ENCODE measurements around the gene NKD1. TPM values are rescaled to one million over a fixed set of nuclear protein-coding genes. Genes with fewer than 3 reads are reported as not detected.

The NKD1 gene
- total RNA-seq, 1 donor from 2014 or later = 32.0 TPM

DNA sequence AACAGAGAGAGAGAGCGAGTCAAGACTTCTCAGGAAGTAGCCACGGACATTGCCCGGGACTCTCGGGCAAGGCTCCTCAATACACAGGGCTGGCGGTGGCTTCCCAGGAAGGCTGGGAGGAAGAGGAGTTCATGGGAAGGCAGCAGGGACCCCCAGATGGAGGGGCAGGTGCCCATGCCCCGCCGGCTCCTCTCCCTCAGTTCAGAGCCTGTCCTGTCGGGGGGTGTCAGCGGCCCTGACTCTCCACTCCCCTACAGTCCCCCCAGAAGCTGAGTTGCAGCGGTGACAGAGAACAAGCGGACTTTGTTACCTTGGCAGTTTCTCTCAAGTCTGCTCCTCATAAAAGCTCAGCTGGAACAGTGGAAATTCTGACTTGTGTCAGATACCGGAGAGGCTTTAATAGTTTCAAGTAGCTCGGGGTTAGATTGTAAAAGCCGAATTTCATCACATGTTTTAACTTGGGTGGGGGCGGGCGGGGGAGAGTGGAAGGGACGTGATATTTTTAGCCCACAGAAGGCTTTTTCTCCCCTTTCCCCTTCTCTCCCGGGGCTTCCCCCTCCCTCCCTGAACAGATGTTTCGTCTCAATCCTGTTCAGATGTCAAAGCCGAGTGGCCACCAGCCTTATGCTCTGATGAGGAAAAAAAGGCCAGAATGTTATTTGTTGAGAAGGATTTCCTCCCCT, 65.2 kb downstream of the NKD1 start:
- DNase-seq (ENCODE audit: low spot score) = no peak

DNA sequence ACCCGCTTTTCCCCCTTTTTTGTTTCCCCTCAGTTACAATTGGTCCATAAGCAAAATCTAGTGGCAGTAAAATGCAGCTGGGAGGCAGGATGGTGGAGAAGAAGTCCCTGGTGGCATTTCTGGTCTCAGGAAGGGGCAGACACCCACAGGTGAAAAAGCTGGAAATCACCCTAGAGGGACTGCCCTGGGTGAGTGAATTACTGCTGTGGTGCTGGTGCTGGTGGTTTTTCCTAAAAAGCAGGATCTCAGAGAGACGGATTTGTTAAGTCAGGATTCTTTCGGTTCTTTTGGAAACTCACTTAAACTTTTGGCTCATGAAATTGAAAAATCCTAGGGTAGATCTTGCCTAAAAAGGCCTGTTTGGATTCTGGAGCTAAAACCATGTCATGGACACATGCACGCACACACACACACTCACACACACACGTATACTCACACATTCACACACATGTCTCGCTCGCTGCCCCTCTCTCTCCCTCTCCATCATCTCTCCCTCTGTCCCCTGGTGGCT, 65.8 kb downstream of the NKD1 start:
- no peak for DNase-seq (ENCODE audit: low spot score)

- no peak for DNase-seq (ENCODE audit: low spot score)
Measured at GRCh38 chr16:50614955-50615724, 66.9 kb downstream of the NKD1 start.

DNA sequence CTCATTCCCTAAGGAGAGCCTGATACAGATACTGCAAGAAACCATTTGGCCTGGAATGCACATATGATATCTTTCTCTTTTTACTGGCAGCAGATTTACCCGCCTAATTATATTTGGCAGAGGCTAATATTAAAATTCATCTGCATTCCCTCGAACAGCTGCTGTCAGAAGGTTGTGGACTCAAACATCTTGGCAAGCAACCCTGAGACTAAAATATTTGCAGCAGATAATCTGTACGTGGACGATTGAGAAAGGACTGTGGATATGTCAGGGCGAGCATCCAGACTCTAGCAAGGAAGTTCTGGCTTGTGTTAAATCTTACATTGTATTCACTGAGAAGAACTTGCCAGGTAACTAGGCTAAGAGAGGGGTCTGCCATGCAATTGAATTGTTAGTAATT, 67.7 kb downstream of the NKD1 start:
- DNase-seq (ENCODE audit: low spot score) = no peak

GRCh38 chr16:50616386-50616785, 68.2 kb downstream of the NKD1 start:
- DNase-seq (ENCODE audit: low spot score) = no peak

DNA sequence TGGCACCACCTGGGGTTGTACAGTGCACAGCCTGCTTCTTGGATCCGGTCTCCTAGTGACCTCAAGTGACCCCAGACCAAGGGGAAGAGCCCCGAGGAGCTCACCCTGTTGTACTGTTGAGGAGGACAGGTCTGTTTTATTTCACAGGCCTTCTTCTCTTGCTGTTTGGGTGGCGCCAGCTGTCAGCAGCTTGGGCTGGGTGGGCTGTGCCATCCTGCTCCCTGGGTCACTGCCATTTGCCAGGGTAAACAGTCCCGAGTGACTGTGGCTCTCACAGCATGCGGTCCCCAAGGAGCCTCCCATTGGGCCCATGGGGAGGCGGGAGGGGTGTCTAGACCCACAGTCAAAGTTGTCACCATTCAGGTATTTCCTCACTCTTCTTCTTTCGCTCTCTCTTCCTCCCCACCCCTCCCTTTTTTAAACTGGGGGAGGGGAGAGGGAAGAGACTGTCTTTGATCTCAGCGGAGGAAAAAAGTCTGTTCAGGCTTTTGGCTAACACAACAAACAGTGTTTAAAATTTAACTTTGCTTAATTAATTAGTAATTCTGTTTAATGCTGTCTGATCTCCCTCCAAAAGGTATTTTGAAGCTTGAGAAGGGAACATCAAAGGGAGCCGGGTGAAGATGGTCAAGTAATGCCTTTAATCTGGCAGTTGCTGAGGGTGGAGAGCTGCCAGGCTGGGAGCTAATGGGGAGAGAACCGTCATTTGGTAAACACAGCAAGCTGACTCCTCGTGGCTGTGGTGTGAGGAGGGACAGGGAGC, 68.9 kb downstream of the NKD1 start:
- DNase-seq (ENCODE audit: low spot score) = no peak

GRCh38 chr16:50617646-50618184, 69.5 kb downstream of the NKD1 start:
- DNase-seq (ENCODE audit: low spot score) = no peak

DNA sequence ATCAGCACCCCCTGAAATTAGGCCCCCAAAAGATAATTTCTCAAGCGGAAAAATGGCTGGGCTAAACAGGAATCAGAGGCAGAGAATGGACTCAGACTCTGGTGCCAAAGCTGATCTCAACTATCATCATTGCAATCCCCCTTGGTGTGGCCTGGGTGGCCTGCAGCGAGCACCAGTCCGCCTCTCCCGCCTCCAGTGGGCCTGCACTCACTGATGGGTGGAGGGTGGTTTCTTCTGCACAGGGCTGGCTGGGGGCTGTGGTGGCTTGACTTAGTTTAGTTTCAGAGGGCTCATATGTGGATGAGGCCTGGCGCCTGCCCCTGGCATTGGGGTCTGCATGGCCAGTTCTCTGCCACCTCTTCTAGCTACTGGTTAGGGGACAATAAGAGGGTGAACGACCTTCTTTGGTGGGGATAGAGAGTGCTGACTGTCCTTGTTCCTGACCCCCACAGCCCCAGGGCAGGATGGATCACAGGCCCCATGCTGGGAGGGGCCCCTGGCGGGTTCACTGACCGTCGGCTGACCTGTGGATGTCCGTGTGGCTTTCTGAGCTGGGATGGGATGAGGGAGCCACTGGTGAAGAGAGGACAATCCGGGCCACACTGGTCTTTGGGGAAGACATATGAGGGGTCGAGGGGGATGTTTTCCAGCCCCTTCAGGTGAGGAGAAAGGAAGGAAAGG, 70.2 kb downstream of the NKD1 start:
- DNase-seq (ENCODE audit: low spot score) = no peak

- no peak for DNase-seq (ENCODE audit: low spot score)
Measured at GRCh38 chr16:50619702-50620491, 71.7 kb downstream of the NKD1 start.

- DNase-seq (ENCODE audit: low spot score) = no peak
Measured at GRCh38 chr16:50620646-50621451, 72.7 kb downstream of the NKD1 start.

DNA sequence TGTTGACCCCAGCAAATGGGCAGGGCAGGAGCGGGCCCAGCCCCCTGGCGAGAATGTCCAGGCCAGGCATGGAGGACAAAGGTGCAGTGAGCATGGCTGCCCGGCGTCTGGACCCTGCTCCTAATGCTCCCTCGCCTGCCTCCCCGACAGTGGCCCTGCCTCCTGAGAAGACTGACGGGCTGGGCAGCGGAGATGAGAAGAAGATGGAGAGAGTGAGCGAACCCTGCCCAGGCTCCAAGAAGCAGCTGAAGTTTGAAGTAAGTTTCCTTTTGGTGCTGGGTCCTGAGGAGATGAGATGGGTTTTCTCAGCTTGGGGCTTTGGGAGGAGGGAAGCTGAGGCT, 73.2 kb downstream of the NKD1 start:
- DNase-seq (ENCODE audit: low spot score) = no peak

- no peak for DNase-seq (ENCODE audit: low spot score)
Measured at GRCh38 chr16:50622029-50622428, 73.8 kb downstream of the NKD1 start.

DNA sequence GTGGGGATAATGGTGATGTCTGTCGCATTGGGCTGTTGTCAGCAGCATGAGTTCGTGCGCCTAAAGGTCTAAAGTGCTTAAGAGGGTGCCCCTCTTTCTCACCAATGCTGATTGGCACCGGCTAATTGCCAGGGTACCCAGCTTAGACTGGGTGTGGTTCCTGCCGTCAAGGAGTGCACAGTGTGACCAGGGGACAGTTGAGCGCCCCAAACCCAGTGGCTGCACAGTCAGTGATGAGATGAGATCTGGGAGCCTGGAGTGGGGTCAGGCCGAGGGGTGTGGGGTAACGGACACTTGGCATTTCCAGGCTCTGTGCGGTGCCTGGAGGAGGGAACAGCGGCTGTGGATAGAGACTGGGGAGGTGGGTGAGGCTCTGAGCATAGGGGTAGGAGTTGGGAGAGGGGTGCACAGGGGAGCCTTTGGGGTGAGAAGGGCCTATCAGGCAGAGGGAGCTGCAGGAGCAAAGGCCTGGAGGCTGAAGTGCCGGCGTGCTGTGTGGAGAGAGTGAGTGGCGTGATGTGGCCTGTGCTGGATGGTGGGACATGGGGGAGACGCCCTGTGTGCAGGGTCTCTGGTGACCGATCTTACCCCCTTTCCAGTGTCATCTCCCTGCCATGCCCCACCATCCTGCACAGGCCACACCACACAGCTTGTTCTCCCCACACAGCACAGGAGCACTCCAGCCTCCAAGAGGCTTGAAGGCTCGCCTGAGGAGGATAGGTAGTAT, 74.6 kb downstream of the NKD1 start:
- no peak for DNase-seq (ENCODE audit: low spot score)

DNA sequence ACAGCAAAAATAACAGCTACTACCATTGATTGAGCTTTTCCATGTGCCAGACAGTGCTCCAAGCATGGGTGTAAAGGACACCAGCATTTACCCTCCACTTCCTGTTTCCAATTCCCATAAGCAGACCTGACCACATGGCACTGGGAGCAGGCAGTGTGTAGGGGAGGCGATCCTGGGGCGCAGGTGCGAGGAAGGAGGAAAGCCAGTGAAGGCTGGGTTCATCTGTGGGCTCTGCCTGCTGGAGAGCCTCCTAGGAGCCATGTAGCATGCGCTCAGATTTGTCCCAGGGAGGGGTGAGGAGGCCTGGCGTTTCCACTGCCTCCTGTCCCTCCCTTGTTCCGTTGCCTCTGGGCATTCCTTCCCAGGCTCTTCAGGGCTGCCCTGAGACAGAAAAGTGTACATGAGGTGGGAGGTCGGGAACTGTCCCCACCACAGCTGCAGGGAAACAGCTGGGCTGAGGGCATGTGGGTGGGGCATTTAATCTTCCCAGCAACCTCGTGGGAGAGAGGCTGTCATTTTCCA, 76.3 kb downstream of the NKD1 start:
- no peak for DNase-seq (ENCODE audit: low spot score)

DNA sequence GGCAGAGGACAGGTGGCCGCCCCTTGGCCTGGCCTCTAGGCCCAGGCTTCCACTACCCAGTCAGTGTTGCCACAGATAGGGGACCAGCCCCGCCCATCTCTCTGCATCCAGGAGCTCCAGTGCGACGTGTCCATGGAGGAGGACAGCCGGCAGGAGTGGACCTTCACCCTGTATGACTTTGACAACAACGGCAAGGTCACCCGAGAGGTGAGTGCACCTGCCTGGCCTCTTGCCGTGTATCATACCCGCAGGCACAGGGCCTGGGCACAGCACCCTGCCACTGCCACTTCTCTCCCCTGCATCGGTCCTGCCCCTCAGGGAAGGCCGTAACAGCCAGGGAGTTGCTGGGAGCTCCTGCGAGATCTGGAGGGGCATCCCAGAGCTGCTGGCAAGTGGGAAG, 77.2 kb downstream of the NKD1 start:
- no peak for DNase-seq (ENCODE audit: low spot score)

DNA sequence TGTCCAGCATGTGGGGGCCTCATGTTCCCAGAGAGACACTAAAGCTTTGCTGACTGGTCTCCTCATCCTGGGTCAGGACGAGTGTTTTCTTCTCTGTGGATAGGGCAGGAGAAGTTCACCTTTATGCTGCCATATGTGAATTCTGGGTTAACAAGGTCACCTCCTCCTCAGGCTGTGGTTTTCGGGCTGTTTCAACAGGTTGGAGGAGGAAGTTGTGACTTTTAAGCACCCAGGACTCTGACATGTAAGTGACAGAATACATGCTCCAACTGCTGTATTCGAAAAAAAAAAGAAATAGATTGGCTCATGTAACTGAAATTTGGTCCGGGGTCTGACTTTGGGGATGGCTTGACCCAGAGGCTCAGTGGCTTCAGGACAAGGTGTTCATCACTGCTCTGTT, 78.7 kb downstream of the NKD1 start:
- no peak for DNase-seq (ENCODE audit: low spot score)

GRCh38 chr16:50627419-50627818, 79.2 kb downstream of the NKD1 start:
- DNase-seq (ENCODE audit: low spot score) = peak; percentile 57

- DNase-seq (ENCODE audit: low spot score) = no peak
Measured at GRCh38 chr16:50628156-50628802, 80.1 kb downstream of the NKD1 start.

GRCh38 chr16:50629334-50629733, 81.1 kb downstream of the NKD1 start:
- no peak for DNase-seq (ENCODE audit: low spot score)
